ENCODE data around the gene IDNK.
"Not testable (repeated sequence)": the region's sequence is repeated elsewhere in the genome, so short reads cannot be mapped to it uniquely, and the experiment has no call there.

The IDNK gene

DNA sequence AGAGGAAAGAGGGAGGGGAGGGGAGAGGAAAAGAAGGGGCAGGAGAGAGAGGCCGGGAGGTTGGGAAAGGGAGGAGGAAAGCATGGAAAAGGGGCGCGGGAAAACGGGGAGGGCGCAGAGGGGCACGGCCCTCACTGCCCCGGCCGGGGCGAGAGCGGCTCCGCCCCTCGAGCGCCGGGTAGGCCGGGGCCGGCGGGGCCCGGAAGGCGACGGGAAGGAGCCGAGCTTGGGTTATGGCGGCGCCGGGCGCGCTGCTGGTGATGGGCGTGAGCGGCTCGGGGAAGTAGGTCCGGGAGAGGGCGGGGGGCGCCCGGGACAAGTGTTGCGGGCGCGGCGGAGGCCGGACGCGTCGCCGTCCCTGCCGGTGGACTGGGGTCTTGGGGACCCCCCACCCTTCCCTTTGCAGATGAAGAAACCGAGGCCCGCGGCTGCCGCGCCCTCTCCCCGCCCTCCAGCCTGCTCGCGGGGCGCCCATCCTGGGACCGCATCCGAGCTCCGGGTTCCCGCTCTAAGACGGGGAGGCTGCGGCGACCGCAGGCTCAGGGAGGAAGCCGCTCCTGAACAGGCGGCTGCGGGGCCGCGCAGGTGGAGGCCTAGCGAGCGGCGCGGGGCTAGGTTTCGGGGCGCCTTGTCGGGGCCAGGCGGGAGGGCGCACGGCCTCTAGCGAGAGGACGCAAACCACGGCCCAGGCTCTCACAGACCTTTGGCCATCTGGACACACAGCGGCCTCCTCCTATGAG is at the start of gene IDNK:
Gene IDNK, plus strand, starts transcription at position 205 of the 740 bp plus-strand sequence. Its CDS starts 29 bp downstream, at position 234.
- DNase-seq (ENCODE audit: low spot score), result peak; percentile 75

DNA sequence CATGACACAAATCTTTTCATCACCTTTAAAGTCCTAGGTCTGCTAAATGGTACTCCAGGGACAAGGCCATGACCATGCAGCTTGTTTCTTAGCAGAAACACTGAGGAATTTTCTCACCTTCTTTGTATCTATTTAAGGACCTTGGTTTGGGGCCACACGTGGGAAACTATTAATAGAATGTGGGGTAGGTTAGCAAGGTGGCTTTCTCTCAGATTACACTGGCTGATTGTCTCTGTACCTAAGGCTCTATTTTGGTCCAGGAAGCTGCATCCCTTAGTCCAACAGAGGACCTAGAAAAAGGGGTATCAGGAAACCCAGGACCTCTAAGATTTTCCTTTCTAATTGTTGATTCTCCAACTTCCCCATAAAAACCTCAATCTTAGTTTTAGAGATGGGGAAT is 48.5 kb upstream of the IDNK start:
- no peak for DNase-seq (ENCODE audit: low spot score)

DNA sequence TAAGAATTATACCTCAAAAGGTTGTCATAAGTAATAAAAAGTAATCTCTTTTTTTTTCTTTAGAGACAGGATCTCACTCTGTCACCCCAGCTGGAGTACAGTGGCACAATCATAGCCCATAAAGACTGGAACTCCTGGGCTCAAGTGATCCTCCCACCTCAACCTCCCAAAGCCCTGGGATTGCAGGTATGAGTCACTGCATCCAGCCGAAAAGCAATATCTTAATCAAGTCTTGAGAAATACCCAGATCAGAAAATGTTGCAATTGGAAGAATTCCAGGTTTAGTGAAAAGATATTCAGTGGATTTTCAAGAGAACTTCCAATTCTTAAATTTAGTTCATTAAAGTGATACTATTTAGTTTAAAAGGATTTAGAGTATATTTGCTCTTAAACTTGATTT is 40.9 kb upstream of the IDNK start:
- no peak for DNase-seq (ENCODE audit: low spot score)

DNA sequence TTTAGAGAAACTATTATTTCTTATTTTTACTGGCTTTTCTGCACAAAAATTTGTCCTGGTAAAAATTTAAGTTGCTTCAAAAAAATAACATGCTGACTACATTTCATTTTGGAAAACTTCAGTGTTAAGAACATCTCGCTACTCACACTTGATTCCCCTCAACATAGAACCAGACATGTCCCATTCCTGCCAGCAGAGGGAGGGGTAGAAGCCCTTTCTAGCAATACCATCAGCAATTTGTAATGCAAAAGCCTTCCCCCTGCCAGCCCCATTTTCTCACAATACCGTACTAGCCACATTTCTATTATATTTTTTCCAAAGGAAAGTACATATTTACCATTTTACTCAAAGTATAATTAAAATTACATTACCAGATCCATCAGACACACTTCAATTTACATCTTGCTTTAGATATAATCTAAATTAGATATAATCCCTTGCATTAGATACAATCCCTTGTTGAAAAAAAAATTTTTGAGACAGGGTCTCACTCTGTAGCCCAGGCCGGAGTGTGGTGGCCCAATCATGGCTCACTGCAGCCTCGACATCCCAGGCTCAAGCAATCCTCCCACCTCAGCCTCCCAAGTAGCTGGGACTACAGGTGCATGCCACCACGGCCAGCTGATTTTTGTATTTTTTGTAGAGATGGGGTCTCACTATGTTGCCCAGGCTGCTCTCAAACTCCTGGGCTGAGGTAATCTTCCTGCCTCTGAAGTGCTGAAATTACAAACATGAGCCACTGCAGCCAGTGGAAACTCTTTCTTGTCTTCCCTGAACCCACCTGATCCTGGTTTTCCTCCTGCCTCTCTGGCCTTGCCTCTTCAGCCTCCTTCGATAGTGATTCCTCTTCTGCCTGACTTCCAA is 39.6 kb upstream of the IDNK start:
- no peak for DNase-seq (ENCODE audit: low spot score)

DNA sequence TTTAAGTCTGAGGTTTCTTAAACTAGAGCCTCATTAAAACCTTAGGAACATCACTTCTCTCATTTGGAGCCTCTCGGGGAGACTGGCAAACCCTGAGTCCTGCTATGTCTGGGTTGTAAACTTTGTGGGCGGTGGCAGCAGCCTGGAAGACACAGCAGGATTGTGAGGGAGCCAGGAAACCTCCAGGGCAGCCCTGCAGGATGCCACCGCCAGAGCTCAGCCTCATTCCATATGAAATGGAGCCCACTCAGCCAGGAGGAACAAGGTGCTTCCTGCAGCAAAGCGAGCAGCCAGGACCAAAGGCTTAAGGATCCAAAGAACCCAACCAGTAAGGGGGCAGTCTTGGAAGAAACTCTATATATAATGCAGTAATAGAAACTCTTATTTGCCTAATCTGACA is 37.9 kb upstream of the IDNK start:
- DNase-seq (ENCODE audit: low spot score), result no peak

DNA sequence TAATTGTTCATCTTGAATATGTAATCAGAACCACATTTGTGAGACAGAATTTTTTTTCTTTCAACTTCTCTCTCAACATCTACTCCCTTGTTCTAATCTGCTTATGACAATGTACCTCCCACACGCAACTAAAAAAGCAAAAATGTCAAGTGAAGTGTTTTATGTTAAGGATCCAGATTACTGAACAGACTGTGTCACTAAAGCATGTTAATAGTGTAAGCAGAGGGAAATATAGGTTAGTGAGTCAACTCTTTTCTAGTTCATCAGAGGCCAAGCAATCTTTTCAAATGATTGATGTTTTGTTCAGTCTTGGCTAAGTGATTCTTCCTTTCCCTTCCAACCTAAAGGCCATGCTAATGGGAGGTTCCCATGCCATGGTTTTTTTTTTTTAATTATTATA is 34.7 kb upstream of the IDNK start:
- peak; percentile 25 for DNase-seq (ENCODE audit: low spot score)

DNA sequence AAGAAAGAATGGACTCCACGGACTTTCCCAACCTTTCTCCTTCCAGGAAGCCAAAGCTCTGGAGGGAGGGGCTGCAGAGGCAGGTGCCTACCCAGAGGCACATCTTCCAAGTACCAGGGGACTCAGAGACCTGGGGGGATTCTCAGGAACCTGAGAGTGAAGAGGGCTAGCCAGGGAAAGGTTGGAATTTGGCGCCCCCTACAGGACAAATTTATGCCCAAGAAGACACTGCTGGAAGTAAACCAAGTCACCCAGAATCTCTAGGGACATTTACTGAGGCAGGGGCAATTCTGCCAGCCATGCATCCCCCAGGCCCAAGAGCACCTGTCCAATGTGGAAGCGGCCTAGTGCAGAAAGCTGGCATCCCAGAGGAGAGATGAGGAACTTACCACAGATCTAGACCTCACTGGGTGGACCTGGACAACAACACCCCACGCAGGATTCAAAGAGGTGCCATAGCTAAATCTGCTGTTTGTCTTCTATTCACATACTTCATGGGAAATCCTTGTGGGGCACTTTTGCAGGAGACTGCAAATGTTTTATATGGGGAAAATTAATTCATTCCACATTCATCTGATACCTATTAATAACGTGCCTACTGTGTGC is 25.9 kb upstream of the IDNK start:
- DNase-seq (ENCODE audit: low spot score), result no peak

GRCh38 chr9:83598487-83598886 is 24.5 kb upstream of the IDNK start:
- no peak for DNase-seq (ENCODE audit: low spot score)

GRCh38 chr9:83599071-83599470 is 23.9 kb upstream of the IDNK start:
- DNase-seq (ENCODE audit: low spot score), result no peak

DNA sequence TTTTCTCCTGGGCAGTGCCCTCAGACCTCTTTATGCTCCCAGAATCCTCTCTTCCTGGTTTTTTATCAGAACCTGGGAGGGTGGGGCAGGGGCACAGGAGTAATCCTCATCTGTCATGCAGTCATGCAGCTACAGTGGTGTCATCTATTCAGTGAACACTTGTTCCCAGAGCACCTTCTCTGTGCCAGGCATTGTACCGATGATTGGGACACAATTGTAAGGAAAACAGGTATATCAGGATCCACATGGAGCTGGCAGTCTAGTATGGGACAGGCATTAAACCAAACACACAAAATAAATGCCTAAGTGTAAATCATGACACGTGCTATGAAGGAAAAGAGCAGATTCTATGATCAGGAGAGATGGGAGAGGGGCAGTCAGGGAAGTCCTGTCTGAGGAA is 21.5 kb upstream of the IDNK start:
- DNase-seq (ENCODE audit: low spot score), result no peak

- DNase-seq (ENCODE audit: low spot score), result not testable (repeated sequence)
These were observed 15.3 kb upstream of the IDNK start for GRCh38 chr9:83607620-83608019.

GRCh38 chr9:83613298-83613697 is 9.6 kb upstream of the IDNK start:
- DNase-seq (ENCODE audit: low spot score), result not testable (repeated sequence)

DNA sequence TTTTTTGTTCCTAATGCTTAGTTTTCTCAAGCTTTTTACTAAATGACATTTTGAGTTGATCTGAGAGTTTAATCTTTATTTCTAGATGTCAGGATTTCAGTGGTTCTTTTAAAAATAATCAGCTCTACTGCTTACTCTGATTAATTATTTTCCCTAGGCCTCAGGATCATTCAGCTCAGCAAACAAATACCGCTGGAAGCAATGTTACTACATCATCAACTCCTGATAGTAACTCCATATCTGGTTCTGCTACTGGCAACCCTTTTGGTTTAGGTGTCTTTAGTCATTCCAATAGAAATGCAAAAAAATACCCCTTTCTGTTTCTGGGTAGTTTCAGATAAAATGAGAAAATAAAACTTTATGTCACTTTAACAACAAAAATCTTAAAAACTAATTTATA is 5.6 kb upstream of the IDNK start:
- DNase-seq (ENCODE audit: low spot score), result no peak

GRCh38 chr9:83620841-83621636 is 1.9 kb upstream of the IDNK start:
- DNase-seq (ENCODE audit: low spot score), result no peak

GRCh38 chr9:83622433-83622938 is 457 bp upstream of the IDNK start:
- DNase-seq (ENCODE audit: low spot score), result no peak

- DNase-seq (ENCODE audit: low spot score), result peak; percentile 17
These were observed 735 bp downstream of the IDNK start for GRCh38 chr9:83623679-83624076.

GRCh38 chr9:83625178-83625577 is 2.2 kb downstream of the IDNK start:
- no peak for DNase-seq (ENCODE audit: low spot score)

DNA sequence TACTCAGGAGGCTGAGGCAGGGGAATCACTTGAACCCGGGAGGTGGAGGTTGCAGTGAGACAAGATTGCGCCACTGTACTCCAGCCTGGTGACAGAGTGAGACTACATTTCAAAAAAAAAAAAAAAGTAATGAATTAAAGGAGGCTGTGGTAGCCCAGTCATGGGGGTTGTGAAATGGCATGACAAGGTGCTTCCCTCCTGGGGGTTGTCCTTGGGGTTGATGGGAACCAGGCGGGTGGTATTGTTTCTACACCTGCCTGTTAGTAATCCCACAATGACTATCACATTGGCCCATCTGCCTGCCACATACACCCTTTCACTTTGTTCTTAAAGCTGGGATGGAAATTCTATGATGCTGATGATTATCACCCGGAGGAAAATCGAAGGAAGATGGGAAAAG is 5.6 kb downstream of the IDNK start:
- DNase-seq (ENCODE audit: low spot score), result no peak

- no peak for DNase-seq (ENCODE audit: low spot score)
These were observed 6.6 kb downstream of the IDNK start for GRCh38 chr9:83629433-83630104.

GRCh38 chr9:83630938-83631457 is 8.1 kb downstream of the IDNK start:
- DNase-seq (ENCODE audit: low spot score), result no peak

GRCh38 chr9:83633255-83633654 is 10.3 kb downstream of the IDNK start:
- DNase-seq (ENCODE audit: low spot score), result no peak

Data from putamen (tissue), 1 donor.